NCI-H345 treated with DMSO at 0.1 percent for 48 hours (cell line): ENCODE measurements around the gene ZNF740.

ENCODE experiments used
- DNase-seq: peaks from one replicate; lab custom pipeline; 2025; ENCODE audit not compliant: unreplicated experiment; lab: John Stamatoyannopoulos, UW

ZNF740 gene

GRCh38 chr12:53224897-53225634 lies 44.5 kb downstream of the ZNF740 start:
- DNase-seq: no peak

- DNase-seq: no peak
Observed at GRCh38 chr12:53225635-53226424, 45.3 kb downstream of the ZNF740 start.

- no peak for DNase-seq
Observed at GRCh38 chr12:53226815-53227214, 46.3 kb downstream of the ZNF740 start.

- no peak for DNase-seq
Observed at GRCh38 chr12:53227341-53227740, 46.8 kb downstream of the ZNF740 start.

GRCh38 chr12:53227836-53228235 lies 47.3 kb downstream of the ZNF740 start:
- no peak for DNase-seq

- no peak for DNase-seq
Observed at GRCh38 chr12:53229454-53229853, 48.9 kb downstream of the ZNF740 start.

GRCh38 chr12:53230108-53230845 lies 49.8 kb downstream of the ZNF740 start:
- DNase-seq: no peak

- no peak for DNase-seq
Observed at GRCh38 chr12:53231671-53231920, 51.1 kb downstream of the ZNF740 start.

- DNase-seq: no peak
Observed at GRCh38 chr12:53231921-53232645, 51.6 kb downstream of the ZNF740 start, which contains the start of gene RARG. Gene RARG, minus strand, starts transcription at chr12:53232209. Its CDS starts 4,664 bp downstream, at chr12:53227545.

- no peak for DNase-seq
Observed at GRCh38 chr12:53232646-53233461, 52.3 kb downstream of the ZNF740 start.

- DNase-seq: no peak
Observed at GRCh38 chr12:53233671-53234121, 53.2 kb downstream of the ZNF740 start.

- no peak for DNase-seq
Observed at GRCh38 chr12:53234271-53234914, 53.9 kb downstream of the ZNF740 start.

- no peak for DNase-seq
Observed at GRCh38 chr12:53235164-53235563, 54.6 kb downstream of the ZNF740 start.

GRCh38 chr12:53235742-53236442 lies 55.4 kb downstream of the ZNF740 start:
- DNase-seq: no peak

GRCh38 chr12:53236443-53237111 lies 56.1 kb downstream of the ZNF740 start:
- no peak for DNase-seq

- no peak for DNase-seq
Observed at GRCh38 chr12:53239643-53240258, 59.2 kb downstream of the ZNF740 start.

- no peak for DNase-seq
Observed at GRCh38 chr12:53241623-53242412, 61.3 kb downstream of the ZNF740 start.
